ENCODE data around the gene GBA3. TPM values are rescaled to one million over a fixed set of nuclear protein-coding genes. Genes with fewer than 3 reads are reported as not detected.

The GBA3 gene
- total and polyA plus RNA-seq, 2 experiments from 2014 or later = not detected

DNA sequence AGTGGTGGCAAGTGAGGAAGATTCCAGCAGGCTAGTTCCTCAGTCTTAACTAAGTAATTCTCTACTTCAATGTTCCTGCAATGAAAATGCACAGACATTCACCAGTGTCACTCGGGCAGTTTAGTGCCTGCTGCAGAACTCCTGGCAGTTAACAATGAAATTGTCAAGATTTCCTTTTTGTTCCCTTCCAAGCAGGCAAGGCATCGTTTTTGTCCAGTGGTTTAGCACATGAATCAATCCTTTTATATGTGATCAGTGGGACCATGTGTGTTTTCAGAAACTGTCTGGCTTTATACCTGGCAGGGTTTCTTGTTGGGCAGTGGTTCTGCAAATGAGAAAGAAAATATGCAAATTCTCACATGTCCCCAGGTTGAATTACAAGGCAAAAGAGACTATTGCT is 122.2 kb downstream of the GBA3 start:
- DNase-seq = no peak
- 0 to 2% methylated on average over 2 of the region's 2 CpGs for WGBS, 2 experiments (ENCODE audit: low coverage in 1 of 2, low lambda C conversion rate in 2 of 2, missing lambda C conversion rate in 2 of 2)
- Histone ChIP-seq H3K9me3 (ENCODE audit: low read depth) (no peaks in the 10 kb centered on the region), H3K4me2 (ENCODE audit: unreplicated experiment) (no peak overlapping the region), H3F3A (ENCODE audit: insufficient read depth) (no peaks in the 10 kb centered on the region), H4K20me1 (ENCODE audit: insufficient read depth) (no peaks in the 10 kb centered on the region), H3K36me3 (ENCODE audit: low read depth) (no peaks in the 10 kb centered on the region), H3K79me2 (ENCODE audit: insufficient read depth) (no peaks in the 10 kb centered on the region), H3K9me2 (ENCODE audit: insufficient read depth) (no peaks in the 10 kb centered on the region), H3K4me3 (no peak overlapping the region), H3K9ac (no peak overlapping the region), H3K27ac (no peak overlapping the region), H2AFZ (no peak overlapping the region), H3K27me3 (replicated peaks; ENCODE audit: insufficient read depth) (no peaks in the 10 kb centered on the region), H3K4me1 (ENCODE audit: insufficient read depth) (no peaks in the 10 kb centered on the region)
- TF ChIP-seq EZH2phosphoT487 (IDR thresholded peaks at IDR 0.05; ENCODE audit: insufficient read depth, low read depth) = no peak
- no peak for TF ChIP-seq EZH2 (IDR thresholded peaks at IDR 0.05; ENCODE audit: insufficient read depth, poor library complexity, severe bottlenecking)
- in situ Hi-C loops (cut with MboI) = no loop called here

DNA sequence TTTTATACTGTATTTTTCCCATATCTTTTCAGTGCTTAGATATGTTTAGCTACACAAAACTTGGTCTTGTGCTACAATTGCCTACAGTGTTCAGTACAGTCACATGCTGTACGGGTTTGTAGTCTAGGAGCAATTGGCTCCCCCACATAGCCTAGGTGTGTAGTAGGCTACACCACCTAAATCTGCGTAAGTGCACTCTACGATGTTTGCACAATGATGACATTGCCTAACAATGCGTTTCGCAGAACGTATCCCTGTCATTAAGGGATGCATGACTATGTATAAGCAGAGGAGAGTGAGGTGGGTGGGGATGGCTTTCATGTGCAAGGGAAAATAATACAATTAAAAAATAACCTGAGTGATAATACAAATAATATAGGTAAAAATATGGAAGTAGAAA is 131.4 kb downstream of the GBA3 start:
- H3K4me3 ChIP-seq = no peak overlapping the region
- no peak overlapping the region for H2AFZ ChIP-seq
- H3K4me1 ChIP-seq (ENCODE audit: insufficient read depth) = no peaks in the 10 kb centered on the region
- no peaks in the 10 kb centered on the region for H3K79me2 ChIP-seq (ENCODE audit: insufficient read depth)
- in situ Hi-C loops (cut with MboI) = no loop called here
- H3F3A ChIP-seq (ENCODE audit: insufficient read depth) = no peaks in the 10 kb centered on the region
- no peaks in the 10 kb centered on the region for H4K20me1 ChIP-seq (ENCODE audit: insufficient read depth)
- no peaks in the 10 kb centered on the region for H3K36me3 ChIP-seq (ENCODE audit: low read depth)
- TF ChIP-seq EZH2 (IDR thresholded peaks at IDR 0.05; ENCODE audit: insufficient read depth, poor library complexity, severe bottlenecking) = no peak
- TF ChIP-seq EZH2phosphoT487 (IDR thresholded peaks at IDR 0.05; ENCODE audit: insufficient read depth, low read depth) = no peak
- H3K4me2 ChIP-seq (ENCODE audit: unreplicated experiment) = no peak overlapping the region
- DNase-seq = no peak
- no peak overlapping the region for H3K9ac ChIP-seq
- H3K27ac ChIP-seq = no peak overlapping the region
- H3K9me2 ChIP-seq (ENCODE audit: insufficient read depth) = no peaks in the 10 kb centered on the region
- WGBS, 2 experiments (ENCODE audit: low coverage in 1 of 2, low lambda C conversion rate in 2 of 2, missing lambda C conversion rate in 2 of 2) = 51 to 64% methylated on average over 6 of the region's 6 CpGs
- no peaks in the 10 kb centered on the region for H3K27me3 ChIP-seq (replicated peaks; ENCODE audit: insufficient read depth)
- H3K9me3 ChIP-seq (ENCODE audit: low read depth) = no peaks in the 10 kb centered on the region

GRCh38 chr4:22842360-22843018 is 149.8 kb downstream of the GBA3 start:
- WGBS, 2 experiments (ENCODE audit: low coverage in 1 of 2, low lambda C conversion rate in 2 of 2, missing lambda C conversion rate in 2 of 2) = 14% methylated on average over 5 of the region's 5 CpGs
- Histone ChIP-seq H3K27ac (no peak overlapping the region), H2AFZ (no peak overlapping the region), H3K9me2 (ENCODE audit: insufficient read depth) (no peaks in the 10 kb centered on the region), H3K9me3 (ENCODE audit: low read depth) (peaks cover 3% of the 10 kb centered on the region), H3K27me3 (replicated peaks; ENCODE audit: insufficient read depth) (no peaks in the 10 kb centered on the region), H3K9ac (no peak overlapping the region), H3K79me2 (ENCODE audit: insufficient read depth) (no peaks in the 10 kb centered on the region), H3K4me2 (ENCODE audit: unreplicated experiment) (no peak overlapping the region), H4K20me1 (ENCODE audit: insufficient read depth) (no peaks in the 10 kb centered on the region), H3K36me3 (ENCODE audit: low read depth) (no peaks in the 10 kb centered on the region), H3F3A (ENCODE audit: insufficient read depth) (no peaks in the 10 kb centered on the region), H3K4me3 (no peak overlapping the region), H3K4me1 (ENCODE audit: insufficient read depth) (no peaks in the 10 kb centered on the region)
- in situ Hi-C loops (cut with MboI) = no loop called here
- DNase-seq = no peak
- no peak for TF ChIP-seq EZH2phosphoT487 (IDR thresholded peaks at IDR 0.05; ENCODE audit: insufficient read depth, low read depth)
- TF ChIP-seq EZH2 (IDR thresholded peaks at IDR 0.05; ENCODE audit: insufficient read depth, poor library complexity, severe bottlenecking) = no peak

- Histone ChIP-seq H3K9me2 (ENCODE audit: insufficient read depth) (no peaks in the 10 kb centered on the region), H3K4me2 (ENCODE audit: unreplicated experiment) (no peak overlapping the region), H3K9me3 (ENCODE audit: low read depth) (no peaks in the 10 kb centered on the region), H3K9ac (no peak overlapping the region), H3K27ac (no peak overlapping the region), H3K79me2 (ENCODE audit: insufficient read depth) (no peaks in the 10 kb centered on the region), H2AFZ (no peak overlapping the region), H4K20me1 (ENCODE audit: insufficient read depth) (no peaks in the 10 kb centered on the region), H3K27me3 (replicated peaks; ENCODE audit: insufficient read depth) (no peaks in the 10 kb centered on the region), H3F3A (ENCODE audit: insufficient read depth) (no peaks in the 10 kb centered on the region), H3K36me3 (ENCODE audit: low read depth) (no peaks in the 10 kb centered on the region), H3K4me3 (no peak overlapping the region), H3K4me1 (ENCODE audit: insufficient read depth) (no peaks in the 10 kb centered on the region)
- no peak for DNase-seq
- 0% methylated on average over 1 of the region's 1 CpG for WGBS, 2 experiments (ENCODE audit: low coverage in 1 of 2, low lambda C conversion rate in 2 of 2, missing lambda C conversion rate in 2 of 2)
- in situ Hi-C loops (cut with MboI) = no loop called here
- TF ChIP-seq EZH2phosphoT487 (IDR thresholded peaks at IDR 0.05; ENCODE audit: insufficient read depth, low read depth) (no peak), EZH2 (IDR thresholded peaks at IDR 0.05; ENCODE audit: insufficient read depth, poor library complexity, severe bottlenecking) (no peak)
These were observed 155.6 kb downstream of the GBA3 start for GRCh38 chr4:22848332-22848731.

DNA sequence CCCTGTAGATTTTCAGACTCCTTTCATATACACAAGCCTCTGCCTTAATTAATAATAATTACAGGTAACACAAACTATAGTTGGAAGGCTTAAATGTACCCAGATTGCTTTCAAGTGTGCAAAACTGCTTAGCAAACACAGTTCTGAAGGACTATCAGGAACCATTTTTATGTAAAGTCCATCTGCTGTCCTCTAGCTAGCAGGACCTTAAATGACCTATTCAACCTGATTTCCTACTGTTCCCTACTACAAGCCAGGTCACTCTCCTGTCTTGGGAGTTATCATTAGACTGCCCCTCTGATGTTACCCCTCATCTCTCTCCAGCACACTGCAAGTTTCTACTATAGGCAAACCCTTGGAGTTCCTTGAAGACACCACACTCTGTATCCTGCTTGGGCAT is 157.3 kb downstream of the GBA3 start:
- Histone ChIP-seq H4K20me1 (ENCODE audit: insufficient read depth) (no peaks in the 10 kb centered on the region), H3K9me3 (ENCODE audit: low read depth) (no peaks in the 10 kb centered on the region), H2AFZ (no peak overlapping the region), H3K4me2 (ENCODE audit: unreplicated experiment) (no peak overlapping the region), H3K4me3 (no peak overlapping the region), H3K79me2 (ENCODE audit: insufficient read depth) (no peaks in the 10 kb centered on the region), H3K9me2 (ENCODE audit: insufficient read depth) (no peaks in the 10 kb centered on the region), H3K4me1 (ENCODE audit: insufficient read depth) (no peaks in the 10 kb centered on the region), H3K27ac (no peak overlapping the region), H3K27me3 (replicated peaks; ENCODE audit: insufficient read depth) (no peaks in the 10 kb centered on the region), H3K9ac (no peak overlapping the region), H3F3A (ENCODE audit: insufficient read depth) (no peaks in the 10 kb centered on the region), H3K36me3 (ENCODE audit: low read depth) (no peaks in the 10 kb centered on the region)
- TF ChIP-seq EZH2phosphoT487 (IDR thresholded peaks at IDR 0.05; ENCODE audit: insufficient read depth, low read depth) = no peak
- TF ChIP-seq EZH2 (IDR thresholded peaks at IDR 0.05; ENCODE audit: insufficient read depth, poor library complexity, severe bottlenecking) = no peak
- no peak for DNase-seq
- in situ Hi-C loops (cut with MboI) = no loop called here

All from GM23248 (cell line).